HG02571 (cell line): ENCODE results near the gene LRRC2.
"Not testable (repeated sequence)": the region's sequence is repeated elsewhere in the genome, so short reads cannot be mapped to it uniquely, and the experiment has no call there.

ENCODE experiments used
- ATAC-seq: cut with Tn5 transposase; IDR thresholded peaks from one replicate; pipeline ENCODE4 v1.9.1; 2021; ENCODE audit warnings: mild to moderate bottlenecking, moderate library complexity; ENCODE audit not compliant: unreplicated experiment

The LRRC2 gene

GRCh38 chr3:46566040-46566641 is at the start of gene LRRC2:
TSS of gene LRRC2 (minus strand) at chr3:46566302. CDS start at chr3:46551591, 14,711 bp downstream.
- ATAC-seq: no peak

GRCh38 chr3:46615050-46615775 is 49.1 kb upstream of the LRRC2 start:
- no peak for ATAC-seq

GRCh38 chr3:46614431-46614830 is 48.3 kb upstream of the LRRC2 start:
- no peak for ATAC-seq

- no peak for ATAC-seq
Measured at GRCh38 chr3:46613313-46614005, 47.4 kb upstream of the LRRC2 start.

GRCh38 chr3:46612324-46612723 is 46.2 kb upstream of the LRRC2 start, which contains the start of gene FAM240A:
TSS of gene FAM240A (plus strand) at chr3:46612525. CDS start at chr3:46612684, 159 bp downstream.
- ATAC-seq: no peak

GRCh38 chr3:46609944-46610722 is 44.0 kb upstream of the LRRC2 start:
- ATAC-seq: no peak

- no peak for ATAC-seq
Measured at GRCh38 chr3:46609212-46609721, 43.2 kb upstream of the LRRC2 start.

GRCh38 chr3:46607603-46608028 is 41.5 kb upstream of the LRRC2 start:
- no peak for ATAC-seq

GRCh38 chr3:46604127-46604526 is 38.0 kb upstream of the LRRC2 start:
- no peak for ATAC-seq

- ATAC-seq: no peak
Measured at GRCh38 chr3:46603446-46604046, 37.4 kb upstream of the LRRC2 start.

GRCh38 chr3:46599590-46599989 is 33.5 kb upstream of the LRRC2 start:
- ATAC-seq: no peak

GRCh38 chr3:46595819-46596314 is 29.8 kb upstream of the LRRC2 start:
- no peak for ATAC-seq

GRCh38 chr3:46594723-46595122 is 28.6 kb upstream of the LRRC2 start:
- ATAC-seq: no peak

- ATAC-seq: no peak
Measured at GRCh38 chr3:46593979-46594378, 27.9 kb upstream of the LRRC2 start.

GRCh38 chr3:46593274-46593862 is 27.3 kb upstream of the LRRC2 start:
- no peak for ATAC-seq

GRCh38 chr3:46587268-46587667 is 21.2 kb upstream of the LRRC2 start:
- not testable (repeated sequence) for ATAC-seq

GRCh38 chr3:46586738-46587246 is 20.7 kb upstream of the LRRC2 start:
- ATAC-seq: no peak

GRCh38 chr3:46585799-46586693 is 19.9 kb upstream of the LRRC2 start:
- ATAC-seq: no peak
